Erythroblast (primary cell): Measurements from ENCODE around the gene CHD1L.
A peak's percentile ranks its signal among the peaks of the same experiment; 100 is the strongest.

Experiments
- DNase-seq, 2 experiments: peaks; one replicate each; lab custom pipeline; 2025; lab: John Stamatoyannopoulos, UW
- GATA1 ChIP-seq: IDR thresholded peaks from 2 replicates; pipeline ENCODE4 v1.6.1; 2011; ENCODE audit warnings: low read depth, mild to moderate bottlenecking, control low read depth, low read length, moderate library complexity
- POLR2A ChIP-seq: IDR thresholded peaks from 2 replicates; pipeline ENCODE4 v1.6.1; 2011; ENCODE audit warnings: mild to moderate bottlenecking, low read length

Gene CHD1L

DNA sequence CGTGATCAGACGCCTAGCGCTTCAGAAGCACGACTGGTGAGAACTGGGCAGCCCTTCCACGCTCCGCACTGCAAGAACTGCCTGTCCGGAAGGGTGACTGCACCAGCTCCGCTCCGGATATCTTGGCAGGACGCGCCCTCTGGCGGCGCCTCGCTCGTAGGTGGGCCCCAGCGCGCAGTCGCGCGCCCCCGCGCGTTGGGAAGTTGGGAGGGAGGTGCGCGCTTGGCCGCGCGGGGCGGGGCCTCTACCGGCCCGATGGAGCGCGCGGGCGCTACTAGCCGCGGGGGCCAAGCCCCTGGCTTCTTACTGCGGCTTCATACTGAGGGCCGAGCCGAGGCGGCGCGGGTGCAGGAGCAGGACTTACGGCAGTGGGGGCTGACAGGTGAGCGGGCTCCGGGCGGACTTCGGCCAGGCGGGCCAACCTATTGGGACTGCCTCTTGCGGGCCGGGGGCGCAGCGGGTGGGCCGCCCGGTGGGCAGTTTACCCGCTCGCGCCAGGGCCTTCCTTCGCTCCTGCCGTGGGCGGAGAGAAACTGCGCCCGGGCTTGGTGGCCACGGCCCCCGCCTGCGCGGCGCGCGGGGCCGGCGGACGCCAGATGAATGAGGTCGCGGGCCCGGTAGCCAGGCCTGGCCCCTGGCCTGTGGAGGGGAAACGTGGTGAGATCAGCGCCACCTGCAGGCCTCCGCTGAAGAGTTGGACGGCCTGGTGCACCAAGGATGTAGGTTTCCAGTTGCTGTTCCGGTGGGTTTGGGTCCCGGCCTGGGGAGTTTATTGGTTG, at the start of gene CHD1L:
TSS of gene CHD1L (plus strand) at position 236 of the 779 bp plus-strand sequence. CDS start at position 256, 20 bp downstream.
- peak; percentile 96 to 97 for DNase-seq
- TF ChIP-seq POLR2A (peak; percentile 89), GATA1 (no peak)

DNA sequence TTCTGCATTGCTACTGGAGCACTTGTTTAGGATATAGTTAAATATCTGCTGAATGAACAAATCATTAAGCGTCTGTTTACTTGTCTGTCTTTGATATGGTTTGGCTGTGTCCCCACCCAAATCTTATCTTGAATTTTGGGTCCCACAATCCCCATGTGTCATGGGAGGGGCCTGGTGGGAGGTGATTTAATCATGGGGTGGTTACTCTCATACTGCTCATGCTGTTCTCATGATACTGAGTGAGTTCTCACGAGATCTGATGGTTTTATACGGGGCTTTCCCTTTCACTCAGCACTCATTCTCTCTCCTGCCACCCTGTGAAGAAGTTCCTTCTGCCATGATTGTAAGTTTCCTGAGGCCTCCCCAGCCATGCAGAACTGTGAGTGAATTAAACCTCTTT, 45.2 kb upstream of the CHD1L start:
- peak; percentile 32 to 72 for DNase-seq

DNA sequence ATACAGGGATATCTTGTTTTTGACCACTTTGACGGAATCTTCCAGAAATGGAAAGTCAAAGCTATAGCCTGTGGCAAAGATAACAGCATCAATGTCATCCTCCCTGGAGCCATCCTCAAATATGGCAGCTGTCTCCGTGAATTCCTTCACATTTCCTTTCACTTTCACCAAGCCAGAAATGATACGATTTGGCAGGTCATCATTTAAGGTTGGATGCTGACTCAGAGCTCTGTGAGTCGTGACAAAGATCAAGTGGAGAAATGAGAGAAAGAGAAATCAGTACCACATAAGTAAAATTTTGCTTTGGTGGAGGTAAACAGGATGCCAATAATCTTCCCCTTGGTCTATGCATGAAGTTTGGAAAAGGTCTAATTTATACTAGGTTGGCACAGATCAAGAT, 41.2 kb upstream of the CHD1L start:
- no peak for DNase-seq
- TF ChIP-seq GATA1: no peak
- no peak for TF ChIP-seq POLR2A

DNA sequence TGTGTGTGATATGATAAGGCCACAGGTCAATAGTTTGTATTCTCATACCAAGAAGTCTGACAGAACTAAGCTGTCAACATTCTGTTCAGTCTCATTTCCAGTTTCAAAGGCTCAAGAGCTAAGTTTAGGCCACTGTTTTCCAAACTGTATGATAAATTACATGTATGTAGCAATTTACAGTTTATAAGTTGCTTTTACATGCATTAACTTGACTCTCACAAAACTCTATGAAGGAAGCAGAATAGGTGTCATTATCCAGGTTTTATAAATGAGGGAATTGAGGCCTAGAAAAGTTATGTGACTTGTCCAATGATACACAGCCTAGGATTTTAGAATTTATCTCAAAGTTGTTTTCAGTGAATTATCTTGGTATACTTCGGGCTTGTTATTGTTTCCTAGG, 40.7 kb upstream of the CHD1L start:
- no peak for DNase-seq
- TF ChIP-seq POLR2A: no peak
- no peak for TF ChIP-seq GATA1

DNA sequence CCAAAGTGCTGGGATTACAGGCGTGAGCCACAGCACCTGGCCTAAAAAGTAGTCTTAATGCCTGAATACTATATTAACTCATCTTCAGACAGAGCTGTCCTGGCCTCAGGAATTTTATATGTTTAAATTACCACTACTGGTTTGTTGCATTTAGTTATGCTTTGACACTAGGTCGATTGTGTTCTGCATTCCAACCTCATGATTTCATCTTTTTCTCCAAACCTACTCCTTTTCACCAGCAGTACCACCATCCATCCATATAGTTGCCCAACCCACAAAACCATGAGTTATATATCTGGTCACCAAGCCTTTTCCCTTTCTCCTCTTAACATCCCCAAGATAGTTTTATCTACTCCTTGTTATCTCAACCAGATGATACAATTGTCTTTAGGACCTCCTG, 39.9 kb upstream of the CHD1L start:
- DNase-seq: no peak

DNA sequence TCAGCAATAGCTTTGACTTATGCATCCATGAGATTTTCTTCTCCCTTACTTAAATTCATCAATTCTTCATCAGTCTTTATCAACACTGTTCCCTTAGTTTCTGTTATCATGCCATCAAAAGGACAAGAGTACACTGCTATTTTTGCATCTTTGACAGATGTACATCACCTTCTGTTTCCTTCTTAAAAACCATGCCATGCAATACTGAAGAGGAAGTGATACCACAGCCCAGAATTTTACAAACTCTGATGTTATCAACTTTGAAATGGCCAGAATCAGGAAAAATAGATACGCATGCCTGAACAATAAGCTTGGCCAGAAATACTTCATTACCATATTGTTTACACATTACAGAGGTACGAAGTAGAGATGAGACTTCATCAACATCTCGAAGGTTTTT, 38.4 kb upstream of the CHD1L start:
- no peak for DNase-seq
- TF ChIP-seq GATA1 (no peak), POLR2A (no peak)

More for the DNA sequence above, 39.9 kb upstream of the CHD1L start:
- TF ChIP-seq POLR2A (no peak), GATA1 (no peak)

DNA sequence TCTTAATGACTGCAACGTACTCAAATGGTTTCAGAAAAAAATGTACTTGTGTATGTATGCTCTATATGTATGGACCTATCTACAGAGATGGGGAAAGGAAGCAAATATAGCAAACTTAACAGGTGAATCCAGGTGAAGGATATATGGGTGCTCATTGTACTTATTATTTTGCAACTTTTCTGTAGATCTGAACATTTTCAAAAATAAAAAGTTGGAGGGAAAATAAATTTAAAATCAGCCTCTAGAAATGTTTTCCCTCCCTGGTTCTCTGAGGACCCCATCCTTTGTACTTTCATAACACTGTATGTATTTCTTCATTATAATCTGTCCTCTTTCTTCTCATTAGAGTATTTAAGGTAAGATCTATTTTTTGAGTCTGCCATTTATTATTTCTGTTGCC, 35.3 kb upstream of the CHD1L start:
- no peak for DNase-seq
- TF ChIP-seq POLR2A (no peak), GATA1 (no peak)

DNA sequence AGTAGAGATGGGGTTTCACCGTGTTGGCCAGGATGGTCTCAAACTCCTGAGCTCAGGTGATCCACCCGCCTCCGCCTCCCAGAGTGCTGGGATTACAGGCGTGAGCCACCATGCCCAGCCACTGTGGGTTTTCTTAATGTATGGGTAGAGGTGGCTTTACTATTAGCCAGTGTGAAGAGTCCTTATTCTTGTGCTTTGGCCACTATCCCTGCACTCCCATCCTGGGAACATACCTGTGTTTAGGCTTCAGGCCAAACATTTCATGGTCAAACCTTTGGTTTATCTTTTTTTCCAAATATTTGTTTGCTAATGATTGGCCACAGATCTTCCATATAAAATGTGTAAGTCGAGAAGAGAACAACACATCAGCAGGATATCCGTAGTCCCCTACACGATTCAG, 33.9 kb upstream of the CHD1L start:
- TF ChIP-seq POLR2A (no peak), GATA1 (no peak)
- DNase-seq: no peak

DNA sequence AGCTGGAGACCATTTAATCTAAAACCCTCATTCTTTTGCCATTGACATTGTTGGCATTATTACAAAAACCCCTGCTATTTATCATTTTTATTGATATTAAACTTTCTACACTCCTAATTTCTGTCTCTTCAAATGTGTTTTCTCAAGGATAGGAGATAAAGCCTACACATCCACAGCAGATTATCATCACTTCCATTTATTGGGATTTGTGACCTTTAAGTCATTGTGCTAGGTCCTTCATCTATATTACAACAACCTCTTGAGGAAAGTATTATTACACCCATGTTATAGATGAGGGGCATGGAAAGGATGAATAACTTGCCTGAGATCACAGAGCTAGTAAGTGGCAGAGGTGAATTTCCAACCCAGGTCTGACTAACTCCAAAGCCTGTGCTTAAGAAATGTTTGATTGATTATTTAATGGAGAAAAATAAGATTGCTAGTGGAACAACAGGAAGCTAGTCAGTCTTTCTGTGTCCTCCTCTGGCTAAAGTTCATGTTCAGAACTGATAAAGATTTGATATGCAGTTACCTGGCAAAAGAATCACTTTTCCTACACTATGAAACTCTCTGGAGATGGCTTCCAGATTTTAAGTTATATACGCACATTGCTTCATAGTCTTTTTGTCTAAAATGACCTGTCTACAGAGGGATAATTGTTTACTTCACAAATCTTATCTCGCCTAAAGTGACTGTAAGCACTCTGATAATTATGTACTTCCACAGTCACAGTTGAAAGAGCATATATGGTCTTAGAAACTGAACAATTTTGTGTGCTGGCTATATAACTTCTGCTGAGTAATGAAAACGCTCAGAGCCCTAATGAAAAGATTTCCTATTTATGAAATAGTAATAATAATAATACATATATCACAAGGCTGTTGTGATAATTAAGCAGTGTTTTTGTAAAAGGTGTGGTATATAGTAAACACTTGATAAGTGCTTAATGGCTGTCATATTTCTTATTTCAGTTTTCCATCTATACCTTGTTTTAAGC, 32.4 kb upstream of the CHD1L start:
- no peak for TF ChIP-seq GATA1
- no peak for TF ChIP-seq POLR2A
- DNase-seq: no peak

DNA sequence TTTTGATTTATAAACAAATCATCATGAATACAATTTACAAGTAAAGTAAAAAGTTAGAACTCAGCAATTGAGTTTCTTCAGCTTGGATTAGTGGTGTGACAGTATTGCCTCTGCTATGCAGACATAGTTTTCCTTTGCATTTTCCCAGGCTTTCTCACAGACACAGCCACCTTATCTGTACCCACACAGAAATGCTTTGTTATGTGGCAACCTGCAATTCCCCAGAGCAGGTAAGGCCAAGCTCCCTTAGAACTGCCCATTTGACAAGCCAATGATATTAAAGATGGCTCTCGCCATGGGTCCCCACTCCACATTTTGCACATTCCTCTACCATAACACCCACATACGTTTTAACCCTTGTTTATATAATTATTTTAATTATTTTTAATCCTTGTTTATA, 31.5 kb upstream of the CHD1L start:
- TF ChIP-seq GATA1 (no peak), POLR2A (no peak)
- DNase-seq: no peak

DNA sequence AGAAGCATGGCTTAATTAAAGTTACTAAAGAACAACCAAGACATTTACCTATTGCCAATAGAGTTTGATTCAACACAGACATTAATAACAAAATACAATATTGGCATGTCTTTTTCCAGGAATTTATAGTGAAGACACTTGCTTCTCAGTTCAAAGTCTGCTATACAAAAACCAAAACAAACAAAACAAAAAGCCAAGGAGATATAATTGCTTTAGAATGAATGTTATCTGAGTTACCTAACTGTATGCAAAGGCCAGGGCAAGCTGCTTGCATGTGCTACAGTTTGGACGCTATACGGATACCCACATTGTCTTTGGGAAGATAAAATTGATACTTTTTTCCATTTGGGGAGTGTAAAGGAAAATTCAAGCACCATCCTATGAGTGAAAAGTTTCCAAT, 30.9 kb upstream of the CHD1L start:
- TF ChIP-seq GATA1 (no peak), POLR2A (no peak)
- DNase-seq: no peak

DNA sequence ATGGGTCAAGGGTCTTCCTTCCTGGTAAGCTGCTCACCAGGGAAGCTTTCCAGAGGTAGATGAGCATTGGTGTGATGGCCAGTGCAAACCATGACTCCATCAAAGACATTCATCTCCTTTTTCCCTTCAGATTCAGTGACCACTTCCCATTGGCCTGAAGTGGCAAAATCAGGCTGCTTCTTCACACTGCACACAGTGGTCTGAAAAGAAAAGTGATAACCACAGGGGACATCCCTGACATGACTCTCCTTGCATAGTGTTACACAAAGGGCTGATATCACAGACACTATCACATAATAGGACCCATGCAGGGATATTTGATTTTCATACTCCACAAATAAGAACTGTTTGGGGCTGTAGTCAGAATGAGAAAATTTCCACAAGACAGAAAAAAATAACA, 29.2 kb upstream of the CHD1L start:
- TF ChIP-seq GATA1: no peak
- TF ChIP-seq POLR2A: no peak
- no peak for DNase-seq

DNA sequence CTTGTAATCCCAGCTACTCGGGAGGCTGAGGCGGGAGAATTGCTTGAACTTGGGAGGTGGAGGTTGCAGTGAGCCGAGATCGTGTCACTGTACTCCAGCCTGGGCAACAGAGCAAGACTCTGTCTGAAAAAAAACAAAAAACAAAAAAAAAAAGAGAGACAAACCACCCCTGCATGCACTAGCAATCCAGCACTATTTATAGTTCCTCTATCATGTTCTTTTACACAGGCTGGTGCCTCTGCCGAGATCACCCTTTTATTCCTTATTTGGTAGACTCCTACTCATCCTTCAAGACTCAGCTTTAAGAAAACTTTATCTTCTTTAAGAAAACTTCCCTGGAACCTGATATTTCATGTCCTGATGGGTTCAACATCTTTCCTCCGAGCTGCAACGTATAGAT, 28.2 kb upstream of the CHD1L start:
- no peak for TF ChIP-seq POLR2A
- TF ChIP-seq GATA1: no peak
- no peak for DNase-seq
